Measurements from ENCODE around the gene IARS1. TPM values are rescaled to one million over a fixed set of nuclear protein-coding genes. Genes with fewer than 3 reads are reported as not detected.

IARS1 gene
- total RNA-seq, 3 donors from 2014 or later (not counting 1 experiment from before 2014, with no cell fraction given), result 50.8 to 70.8 (median 66.2) TPM

- Mint-ChIP-seq H3K27me3 (ENCODE audit: low read depth in 2 of 2) (no peaks in the 10 kb centered on the region), H3K9me3 (no peaks in the 10 kb centered on the region), H3K4me3 (no peak overlapping the region), H3K36me3 (peaks cover 11% of the 10 kb centered on the region), H3K27ac (no peak overlapping the region), H3K4me1 (peaks cover 33 to 36% of the 10 kb centered on the region in 2 donors)
- no peak overlapping the region for H3K4me3 ChIP-seq (ENCODE audit: low read length)
- no peak for ATAC-seq
- TF ChIP-seq, protein P1, sequence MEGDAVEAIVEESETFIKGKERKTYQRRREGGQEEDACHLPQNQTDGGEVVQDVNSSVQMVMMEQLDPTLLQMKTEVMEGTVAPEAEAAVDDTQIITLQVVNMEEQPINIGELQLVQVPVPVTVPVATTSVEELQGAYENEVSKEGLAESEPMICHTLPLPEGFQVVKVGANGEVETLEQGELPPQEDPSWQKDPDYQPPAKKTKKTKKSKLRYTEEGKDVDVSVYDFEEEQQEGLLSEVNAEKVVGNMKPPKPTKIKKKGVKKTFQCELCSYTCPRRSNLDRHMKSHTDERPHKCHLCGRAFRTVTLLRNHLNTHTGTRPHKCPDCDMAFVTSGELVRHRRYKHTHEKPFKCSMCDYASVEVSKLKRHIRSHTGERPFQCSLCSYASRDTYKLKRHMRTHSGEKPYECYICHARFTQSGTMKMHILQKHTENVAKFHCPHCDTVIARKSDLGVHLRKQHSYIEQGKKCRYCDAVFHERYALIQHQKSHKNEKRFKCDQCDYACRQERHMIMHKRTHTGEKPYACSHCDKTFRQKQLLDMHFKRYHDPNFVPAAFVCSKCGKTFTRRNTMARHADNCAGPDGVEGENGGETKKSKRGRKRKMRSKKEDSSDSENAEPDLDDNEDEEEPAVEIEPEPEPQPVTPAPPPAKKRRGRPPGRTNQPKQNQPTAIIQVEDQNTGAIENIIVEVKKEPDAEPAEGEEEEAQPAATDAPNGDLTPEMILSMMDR (IDR thresholded peaks at IDR 0.05), result no peak
- WGBS (ENCODE audit: insufficient coverage), result 100% methylated on average over 3 of the region's 5 CpGs
- no peak overlapping the region for H3K27ac ChIP-seq (ENCODE audit: low read length)
- intact Hi-C loops (cut with micrococcal nuclease), result no loop called here
- peaks cover 25% of the 10 kb centered on the region for H3K36me3 ChIP-seq (ENCODE audit: control insufficient read depth, insufficient read depth, low read length)
- no peak for DNase-seq
- peaks cover 16% of the 10 kb centered on the region for H3K4me1 ChIP-seq (ENCODE audit: control insufficient read depth, insufficient read depth, low read length)
- no peaks in the 10 kb centered on the region for H3K9me3 ChIP-seq (ENCODE audit: control insufficient read depth, insufficient read depth, low read length)
- H3K27me3 ChIP-seq (ENCODE audit: control insufficient read depth, insufficient read depth, low read length), result no peaks in the 10 kb centered on the region
Measured at GRCh38 chr9:92289708-92290390, 3.6 kb downstream of the IARS1 start.

DNA sequence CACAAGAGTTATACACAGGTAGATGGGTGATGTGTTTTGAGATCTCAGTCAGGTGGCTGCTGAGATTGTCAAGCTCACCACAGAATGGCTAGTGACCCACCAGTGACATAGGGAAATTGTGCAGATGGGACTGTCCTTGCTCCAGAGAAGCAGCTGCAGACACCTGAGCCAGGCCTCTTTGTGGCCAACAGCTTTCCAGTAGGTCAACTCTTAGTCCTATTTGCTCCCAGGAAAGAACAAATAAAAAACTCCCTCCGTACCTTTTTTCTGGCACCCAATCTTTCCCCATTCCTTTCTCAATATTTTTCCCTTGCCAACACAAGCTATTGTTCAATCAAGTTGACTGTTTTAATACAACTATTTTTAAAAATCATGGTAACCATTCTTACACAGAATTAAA is 14.2 kb downstream of the IARS1 start:
- H3K4me1 Mint-ChIP-seq, result peaks cover 13 to 14% of the 10 kb centered on the region in 2 donors
- WGBS (ENCODE audit: insufficient coverage), result 96% methylated on average over 1 of the region's 1 CpG
- Histone ChIP-seq H3K9me3 (ENCODE audit: control insufficient read depth, insufficient read depth, low read length) (no peaks in the 10 kb centered on the region), H3K27me3 (ENCODE audit: control insufficient read depth, insufficient read depth, low read length) (no peaks in the 10 kb centered on the region), H3K36me3 (ENCODE audit: control insufficient read depth, insufficient read depth, low read length) (peaks cover 70% of the 10 kb centered on the region), H3K4me1 (ENCODE audit: control insufficient read depth, insufficient read depth, low read length) (peaks cover 11% of the 10 kb centered on the region), H3K4me3 (ENCODE audit: low read length) (no peak overlapping the region), H3K27ac (ENCODE audit: low read length) (no peak overlapping the region)
- ATAC-seq (no peak), DNase-seq (no peak)
- peaks cover 41% of the 10 kb centered on the region for H3K36me3 Mint-ChIP-seq
- intact Hi-C loops (cut with micrococcal nuclease), result no loop called here
- H3K9me3 Mint-ChIP-seq, result no peaks in the 10 kb centered on the region
- H3K27me3 Mint-ChIP-seq (ENCODE audit: low read depth in 2 of 2), result no peaks in the 10 kb centered on the region
- no peak overlapping the region for H3K4me3 Mint-ChIP-seq
- no peak overlapping the region for H3K27ac Mint-ChIP-seq
- TF ChIP-seq, protein P1 (IDR thresholded peaks at IDR 0.05), result no peak

- intact Hi-C loops (cut with micrococcal nuclease), result no loop called here
- Mint-ChIP-seq H3K27me3 (ENCODE audit: low read depth in 2 of 2) (no peaks in the 10 kb centered on the region), H3K9me3 (no peaks in the 10 kb centered on the region), H3K27ac (no peak overlapping the region), H3K4me3 (no peak overlapping the region), H3K4me1 (peaks cover 13 to 14% of the 10 kb centered on the region in 2 donors), H3K36me3 (peaks cover 48% of the 10 kb centered on the region)
- H3K9me3 ChIP-seq (ENCODE audit: control insufficient read depth, insufficient read depth, low read length), result no peaks in the 10 kb centered on the region
- TF ChIP-seq, protein P1 (IDR thresholded peaks at IDR 0.05), result no peak
- no peaks in the 10 kb centered on the region for H3K27me3 ChIP-seq (ENCODE audit: control insufficient read depth, insufficient read depth, low read length)
- H3K4me3 ChIP-seq (ENCODE audit: low read length), result no peak overlapping the region
- ATAC-seq (no peak), DNase-seq (no peak)
- no peak overlapping the region for H3K27ac ChIP-seq (ENCODE audit: low read length)
- H3K4me1 ChIP-seq (ENCODE audit: control insufficient read depth, insufficient read depth, low read length), result peaks cover 11% of the 10 kb centered on the region
- 98% methylated on average over 2 of the region's 2 CpGs for WGBS (ENCODE audit: insufficient coverage)
- H3K36me3 ChIP-seq (ENCODE audit: control insufficient read depth, insufficient read depth, low read length), result peaks cover 76% of the 10 kb centered on the region
Measured at GRCh38 chr9:92278110-92278509, 15.4 kb downstream of the IARS1 start.

Measured in natural killer cell (primary cell).